Measurements from ENCODE around the gene NLRC4. TPM values are rescaled to one million over a fixed set of nuclear protein-coding genes. Genes with fewer than 3 reads are reported as not detected.

Gene NLRC4
- total and polyA plus RNA-seq, 9 of the 15 experiments (the other 6 are each of a cell fraction or from before 2014, with no cell fraction given) = 0.03 to 0.18 (median 0.06) TPM; not detected in 2

DNA sequence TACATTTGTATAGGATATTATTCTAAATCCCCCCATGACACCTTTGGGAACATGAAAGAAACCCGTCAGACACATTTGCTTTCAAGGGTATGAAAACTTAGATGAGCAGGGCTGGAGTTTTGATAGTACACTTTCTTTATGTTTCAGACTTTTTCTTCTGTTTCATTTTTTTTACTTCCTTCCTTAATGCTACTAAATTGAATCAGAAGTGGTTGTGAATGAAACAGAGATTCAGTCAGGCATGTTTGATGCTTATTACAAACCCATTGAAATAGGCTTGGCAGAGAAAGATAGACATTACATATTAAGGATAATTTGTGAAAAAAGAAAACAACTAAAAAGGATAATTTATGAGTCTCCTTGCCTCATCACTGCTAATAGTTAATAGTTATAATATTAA lies 72.3 kb downstream of the NLRC4 start:
- WGBS (ENCODE audit: insufficient coverage, low coverage, missing lambda C conversion rate) = 96% methylated on average over 1 of the region's 1 CpG
- no peak overlapping the region for H3K4me3 ChIP-seq
- no peak overlapping the region for H3K4me2 ChIP-seq (ENCODE audit: insufficient read depth, low read length)
- H2AFZ ChIP-seq (ENCODE audit: low read depth, low read length) = no peak overlapping the region
- no peaks in the 10 kb centered on the region for H3K9me1 ChIP-seq (ENCODE audit: control insufficient read depth, insufficient read depth, low read length)
- H4K20me1 ChIP-seq (replicated peaks; ENCODE audit: control insufficient read depth, insufficient read depth, low read length) = no peaks in the 10 kb centered on the region
- TF ChIP-seq, protein P1, sequence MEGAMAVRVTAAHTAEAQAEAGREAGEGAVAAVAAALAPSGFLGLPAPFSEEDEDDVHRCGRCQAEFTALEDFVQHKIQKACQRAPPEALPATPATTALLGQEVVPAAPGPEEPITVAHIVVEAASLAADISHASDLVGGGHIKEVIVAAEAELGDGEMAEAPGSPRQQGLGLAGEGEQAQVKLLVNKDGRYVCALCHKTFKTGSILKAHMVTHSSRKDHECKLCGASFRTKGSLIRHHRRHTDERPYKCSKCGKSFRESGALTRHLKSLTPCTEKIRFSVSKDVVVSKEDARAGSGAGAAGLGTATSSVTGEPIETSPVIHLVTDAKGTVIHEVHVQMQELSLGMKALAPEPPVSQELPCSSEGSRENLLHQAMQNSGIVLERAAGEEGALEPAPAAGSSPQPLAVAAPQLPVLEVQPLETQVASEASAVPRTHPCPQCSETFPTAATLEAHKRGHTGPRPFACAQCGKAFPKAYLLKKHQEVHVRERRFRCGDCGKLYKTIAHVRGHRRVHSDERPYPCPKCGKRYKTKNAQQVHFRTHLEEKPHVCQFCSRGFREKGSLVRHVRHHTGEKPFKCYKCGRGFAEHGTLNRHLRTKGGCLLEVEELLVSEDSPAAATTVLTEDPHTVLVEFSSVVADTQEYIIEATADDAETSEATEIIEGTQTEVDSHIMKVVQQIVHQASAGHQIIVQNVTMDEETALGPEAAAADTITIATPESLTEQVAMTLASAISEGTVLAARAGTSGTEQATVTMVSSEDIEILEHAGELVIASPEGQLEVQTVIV (CRISPR knock-in tag; IDR thresholded peaks at IDR 0.05; ENCODE audit: borderline replicate concordance) = no peak
- TF ChIP-seq DDX20 (tag; IDR thresholded peaks at IDR 0.05; ENCODE audit: low read depth) (no peak), TCF3 (CRISPR knock-in tag; IDR thresholded peaks at IDR 0.05) (no peak)
- TF ChIP-seq, protein P2, sequence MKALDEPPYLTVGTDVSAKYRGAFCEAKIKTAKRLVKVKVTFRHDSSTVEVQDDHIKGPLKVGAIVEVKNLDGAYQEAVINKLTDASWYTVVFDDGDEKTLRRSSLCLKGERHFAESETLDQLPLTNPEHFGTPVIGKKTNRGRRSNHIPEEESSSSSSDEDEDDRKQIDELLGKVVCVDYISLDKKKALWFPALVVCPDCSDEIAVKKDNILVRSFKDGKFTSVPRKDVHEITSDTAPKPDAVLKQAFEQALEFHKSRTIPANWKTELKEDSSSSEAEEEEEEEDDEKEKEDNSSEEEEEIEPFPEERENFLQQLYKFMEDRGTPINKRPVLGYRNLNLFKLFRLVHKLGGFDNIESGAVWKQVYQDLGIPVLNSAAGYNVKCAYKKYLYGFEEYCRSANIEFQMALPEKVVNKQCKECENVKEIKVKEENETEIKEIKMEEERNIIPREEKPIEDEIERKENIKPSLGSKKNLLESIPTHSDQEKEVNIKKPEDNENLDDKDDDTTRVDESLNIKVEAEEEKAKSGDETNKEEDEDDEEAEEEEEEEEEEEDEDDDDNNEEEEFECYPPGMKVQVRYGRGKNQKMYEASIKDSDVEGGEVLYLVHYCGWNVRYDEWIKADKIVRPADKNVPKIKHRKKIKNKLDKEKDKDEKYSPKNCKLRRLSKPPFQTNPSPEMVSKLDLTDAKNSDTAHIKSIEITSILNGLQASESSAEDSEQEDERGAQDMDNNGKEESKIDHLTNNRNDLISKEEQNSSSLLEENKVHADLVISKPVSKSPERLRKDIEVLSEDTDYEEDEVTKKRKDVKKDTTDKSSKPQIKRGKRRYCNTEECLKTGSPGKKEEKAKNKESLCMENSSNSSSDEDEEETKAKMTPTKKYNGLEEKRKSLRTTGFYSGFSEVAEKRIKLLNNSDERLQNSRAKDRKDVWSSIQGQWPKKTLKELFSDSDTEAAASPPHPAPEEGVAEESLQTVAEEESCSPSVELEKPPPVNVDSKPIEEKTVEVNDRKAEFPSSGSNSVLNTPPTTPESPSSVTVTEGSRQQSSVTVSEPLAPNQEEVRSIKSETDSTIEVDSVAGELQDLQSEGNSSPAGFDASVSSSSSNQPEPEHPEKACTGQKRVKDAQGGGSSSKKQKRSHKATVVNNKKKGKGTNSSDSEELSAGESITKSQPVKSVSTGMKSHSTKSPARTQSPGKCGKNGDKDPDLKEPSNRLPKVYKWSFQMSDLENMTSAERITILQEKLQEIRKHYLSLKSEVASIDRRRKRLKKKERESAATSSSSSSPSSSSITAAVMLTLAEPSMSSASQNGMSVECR (CRISPR knock-in tag; IDR thresholded peaks at IDR 0.05) = no peak
- TF ChIP-seq, protein P3, sequence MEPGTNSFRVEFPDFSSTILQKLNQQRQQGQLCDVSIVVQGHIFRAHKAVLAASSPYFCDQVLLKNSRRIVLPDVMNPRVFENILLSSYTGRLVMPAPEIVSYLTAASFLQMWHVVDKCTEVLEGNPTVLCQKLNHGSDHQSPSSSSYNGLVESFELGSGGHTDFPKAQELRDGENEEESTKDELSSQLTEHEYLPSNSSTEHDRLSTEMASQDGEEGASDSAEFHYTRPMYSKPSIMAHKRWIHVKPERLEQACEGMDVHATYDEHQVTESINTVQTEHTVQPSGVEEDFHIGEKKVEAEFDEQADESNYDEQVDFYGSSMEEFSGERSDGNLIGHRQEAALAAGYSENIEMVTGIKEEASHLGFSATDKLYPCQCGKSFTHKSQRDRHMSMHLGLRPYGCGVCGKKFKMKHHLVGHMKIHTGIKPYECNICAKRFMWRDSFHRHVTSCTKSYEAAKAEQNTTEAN (CRISPR knock-in tag; IDR thresholded peaks at IDR 0.05) = no peak
- ChIA-PET POLR2A (interaction anchor here (2.5 kb wide), 1 partner anchor 25 kb away, joined by 6 read pairs; no protein-coding TSS in a partner anchor), CTCF (ENCODE audit: low intra/inter-chr PET ratio) (no interaction called here)
- DNase-seq (ENCODE audit: extremely low read depth in 1 of 4, low spot score in 3 of 4) = no peak
- in situ Hi-C loops (cut with MboI) = no loop called here
- H3K4me1 ChIP-seq (replicated peaks in 1 of 2; ENCODE audit: control insufficient read depth in 2 of 2, insufficient read depth in 2 of 2, low read length in 2 of 2) = no peaks in the 10 kb centered on the region
- H3K79me2 ChIP-seq (ENCODE audit: control insufficient read depth, insufficient read depth, low read length) = peaks cover 6% of the 10 kb centered on the region; the same call in 2 of the 3 replicates
- H3K9me3 ChIP-seq (replicated peaks; ENCODE audit: control insufficient read depth, insufficient read depth, low read depth, low read length) = no peaks in the 10 kb centered on the region
- H3K36me3 ChIP-seq (ENCODE audit: control insufficient read depth, insufficient read depth, low read length) = peaks cover 55% of the 10 kb centered on the region
- H3K9ac ChIP-seq (ENCODE audit: insufficient read depth in 1 of 2, low read depth in 2 of 2, low read length in 2 of 2) = no peak overlapping the region
- no peak for ATAC-seq
- no peak overlapping the region for H3K27ac ChIP-seq (ENCODE audit: extremely low read depth, low read depth, low read length)
- H3K27me3 ChIP-seq (ENCODE audit: control insufficient read depth in 2 of 2, insufficient read depth in 2 of 2, low read length in 2 of 2) = no peaks in the 10 kb centered on the region
- intact Hi-C loops (cut with micrococcal nuclease) = no loop called here
- no TSS peak for BruUV-seq (replicated peaks)
- no peak for FAIRE-seq
